NAMALWA (cell line): ENCODE measurements around the gene AGAP1.

Experiments
- DNase-seq: peaks from one replicate; pipeline ENCODE4 v3.0.0-alpha.2; 2015; ENCODE audit warnings: low spot score

AGAP1 gene

DNA sequence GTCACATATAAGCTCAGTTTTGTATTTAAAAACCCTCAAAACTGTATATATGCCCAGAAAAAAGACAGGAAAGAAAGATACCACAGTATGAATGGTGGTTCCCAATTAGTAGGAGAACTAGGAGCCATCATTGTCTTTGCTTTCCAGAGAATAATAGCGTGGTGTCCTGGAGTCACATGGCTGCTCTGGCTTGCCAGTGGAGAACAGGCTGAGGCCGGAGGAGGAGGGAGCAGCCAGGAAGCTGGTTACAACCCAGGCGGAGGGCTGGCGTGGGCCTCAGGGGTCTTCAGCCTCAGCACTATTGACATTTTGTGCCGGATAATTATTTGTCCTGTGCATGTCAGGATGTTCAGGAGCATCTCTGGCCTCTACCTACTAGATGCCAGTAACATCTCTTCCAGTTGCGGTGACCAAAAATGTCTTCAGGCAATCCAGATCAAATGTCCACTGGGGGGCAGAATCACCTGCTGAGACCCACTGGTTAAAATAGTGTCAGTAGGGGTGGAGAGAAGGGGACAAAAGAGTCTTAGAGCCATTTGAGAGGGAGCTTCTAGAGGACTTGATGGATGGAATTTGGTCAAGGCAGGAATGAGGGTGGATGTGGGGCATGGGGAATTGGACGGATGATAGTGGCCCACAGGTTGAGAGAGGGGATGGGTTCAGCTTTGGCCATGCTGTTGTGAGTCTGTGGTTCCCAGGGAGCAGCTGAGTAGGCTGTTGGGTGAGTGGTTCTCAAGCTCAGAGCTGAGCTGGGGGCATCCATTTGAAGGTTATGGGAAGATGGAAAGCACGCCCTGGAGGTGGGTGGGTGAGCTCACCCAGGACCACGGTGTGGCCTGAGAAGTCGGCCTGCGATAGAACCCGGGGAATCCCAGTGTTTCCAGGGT lies 144.9 kb downstream of the AGAP1 start:
- peak; percentile 2 for DNase-seq

DNA sequence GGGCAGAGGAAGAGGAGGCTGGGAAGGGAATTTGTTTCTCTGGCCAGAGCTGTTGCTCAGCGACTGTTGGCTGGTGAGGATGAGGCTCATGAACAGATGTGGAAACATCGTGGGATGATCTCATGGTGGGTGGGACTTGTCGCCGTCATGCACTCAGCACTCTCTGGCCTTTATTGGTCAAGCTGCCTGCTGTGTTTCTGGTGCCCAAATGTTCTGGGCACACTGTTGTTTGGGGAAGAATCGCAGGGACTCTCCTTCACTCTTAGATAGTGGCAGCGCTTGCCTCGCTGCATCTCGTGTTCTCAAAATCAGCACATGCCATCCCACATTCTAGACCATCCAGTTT lies 145.6 kb downstream of the AGAP1 start:
- no peak for DNase-seq

DNA sequence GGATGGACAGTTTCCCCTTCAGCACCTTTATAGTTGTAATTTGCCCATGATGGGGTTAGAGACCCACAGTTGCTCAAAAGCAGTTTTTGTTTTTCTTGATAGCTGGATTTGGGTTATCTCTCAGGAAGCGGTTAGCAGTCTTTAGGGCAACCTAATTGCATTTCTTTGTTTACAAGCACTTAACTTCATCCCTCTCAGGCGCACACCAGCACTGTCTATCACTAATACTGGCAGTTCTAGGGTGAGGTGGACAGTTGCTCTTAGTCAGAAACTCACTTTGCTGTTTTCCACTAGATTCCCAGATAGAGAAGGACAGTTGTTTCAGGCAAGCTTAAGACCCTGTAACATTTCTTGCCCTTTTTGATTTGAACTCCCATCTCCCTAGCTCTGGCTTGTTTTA lies 146.0 kb downstream of the AGAP1 start:
- no peak for DNase-seq

DNA sequence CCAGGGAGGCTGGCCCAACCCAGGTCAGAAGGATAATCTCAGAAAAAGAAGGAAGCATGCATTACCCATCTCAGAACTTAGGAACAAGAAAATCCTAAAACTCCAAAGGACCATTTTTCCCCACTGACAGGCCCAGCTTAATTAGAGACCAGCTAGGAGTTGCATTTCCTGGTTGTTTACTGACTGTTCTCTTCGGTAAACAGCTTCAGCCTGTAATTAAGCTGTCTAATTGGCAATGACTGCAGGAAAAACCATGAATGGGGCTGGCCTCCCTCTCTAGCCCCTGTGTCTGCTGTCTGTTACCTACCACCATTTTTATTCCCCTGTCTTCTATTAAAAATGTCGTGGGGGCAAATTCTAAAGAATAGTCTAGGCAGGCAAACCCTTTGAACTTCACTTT lies 146.5 kb downstream of the AGAP1 start:
- DNase-seq: no peak

DNA sequence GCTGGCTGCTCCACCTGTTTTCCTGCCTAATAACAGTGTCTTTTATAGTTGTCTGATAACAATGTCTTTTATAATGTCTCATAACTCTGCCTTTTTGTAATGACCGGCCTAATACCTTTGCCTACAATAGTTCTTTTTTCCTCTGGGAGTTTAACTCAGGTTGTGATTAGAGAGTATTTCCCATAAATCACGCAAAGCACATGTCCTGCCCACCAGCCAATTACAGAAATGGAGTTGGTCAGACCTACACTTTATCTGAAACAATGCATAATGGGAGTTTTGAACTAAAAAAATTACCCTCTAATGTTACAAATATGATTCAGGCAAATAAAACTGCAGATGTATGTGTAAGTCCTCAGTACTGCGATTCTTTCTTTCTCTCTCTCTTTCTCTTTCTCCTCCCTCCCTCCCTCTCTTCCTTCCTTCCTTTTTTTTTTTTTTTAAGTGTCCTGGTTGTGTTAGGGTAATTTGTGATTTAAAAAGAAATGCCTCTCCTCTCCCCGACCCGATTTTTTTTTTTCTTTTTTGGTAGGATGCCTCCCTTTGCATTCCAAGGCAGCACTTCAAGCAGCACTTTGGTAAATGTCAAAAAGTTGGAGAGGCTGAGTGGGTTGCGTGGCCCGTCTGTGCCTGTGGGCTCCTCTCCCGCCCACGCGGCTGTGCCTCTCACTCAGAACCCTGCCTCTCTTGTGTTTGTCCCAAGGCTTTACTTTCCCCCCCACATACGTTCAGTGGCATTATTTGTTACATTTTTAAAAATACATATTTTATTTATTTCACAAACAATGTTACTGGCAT lies 147.3 kb downstream of the AGAP1 start:
- no peak for DNase-seq

DNA sequence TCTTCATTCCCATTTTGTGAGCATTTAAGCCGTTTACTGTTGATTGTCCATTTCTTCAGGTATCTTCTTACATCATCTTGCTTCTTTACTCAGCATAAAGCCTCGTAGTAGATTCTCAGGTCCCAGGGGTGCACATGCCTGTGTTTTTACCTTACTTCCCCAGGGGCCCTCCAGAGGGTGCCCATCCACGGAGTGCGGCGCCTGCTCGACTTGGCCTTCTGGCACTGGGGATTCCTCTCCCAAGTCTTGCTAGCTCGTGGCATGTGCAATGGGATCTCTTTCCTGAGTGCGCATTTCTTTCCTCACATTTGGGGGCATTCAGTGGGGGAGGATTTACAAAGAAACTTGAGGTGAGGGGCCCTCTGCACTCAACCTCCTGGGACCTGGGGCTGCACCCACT lies 148.1 kb downstream of the AGAP1 start:
- no peak for DNase-seq

GRCh38 chr2:235642446-235643098 lies 148.7 kb downstream of the AGAP1 start:
- DNase-seq: no peak

GRCh38 chr2:235643680-235644511 lies 150.1 kb downstream of the AGAP1 start:
- DNase-seq: no peak

GRCh38 chr2:235647264-235647663 lies 153.4 kb downstream of the AGAP1 start:
- DNase-seq: no peak

DNA sequence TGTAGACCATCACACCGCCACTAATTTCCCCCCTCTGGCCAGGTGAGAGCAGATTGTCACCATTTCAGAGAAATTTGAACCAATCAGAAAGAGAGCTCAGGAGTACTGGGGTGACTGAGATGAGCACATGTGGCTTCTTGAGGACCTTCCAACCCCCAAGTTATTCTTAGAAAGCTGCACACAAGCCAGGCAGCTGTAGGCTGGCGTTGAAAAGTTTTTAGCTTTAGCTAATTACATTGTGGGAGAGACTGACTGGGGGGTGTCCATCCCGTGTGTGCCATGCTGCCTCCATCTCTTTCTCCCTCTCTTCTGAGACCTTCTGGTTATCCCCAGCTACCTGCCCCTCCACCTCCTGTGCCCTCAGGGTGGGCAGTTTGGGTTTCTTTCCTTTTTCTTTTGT lies 154.0 kb downstream of the AGAP1 start:
- DNase-seq: no peak

DNA sequence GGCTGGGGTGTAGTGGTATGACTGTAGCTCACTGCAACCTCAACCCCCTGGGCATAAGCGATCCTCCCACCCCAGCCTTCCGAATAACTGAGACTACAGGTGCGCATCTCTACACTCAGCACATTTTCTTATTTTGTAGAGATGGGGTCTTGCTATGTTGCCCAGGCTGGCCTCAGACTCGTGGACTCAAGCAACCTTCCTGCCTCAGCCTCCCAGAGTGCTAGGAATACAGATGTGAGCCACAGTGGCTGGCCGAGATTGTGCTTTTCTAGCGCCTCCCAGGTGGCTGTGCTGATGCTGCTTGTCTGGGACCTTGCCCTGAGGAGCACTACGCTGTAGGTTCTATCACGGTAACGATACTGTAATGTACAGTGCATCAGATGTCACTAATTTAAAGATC lies 155.6 kb downstream of the AGAP1 start:
- DNase-seq: no peak

DNA sequence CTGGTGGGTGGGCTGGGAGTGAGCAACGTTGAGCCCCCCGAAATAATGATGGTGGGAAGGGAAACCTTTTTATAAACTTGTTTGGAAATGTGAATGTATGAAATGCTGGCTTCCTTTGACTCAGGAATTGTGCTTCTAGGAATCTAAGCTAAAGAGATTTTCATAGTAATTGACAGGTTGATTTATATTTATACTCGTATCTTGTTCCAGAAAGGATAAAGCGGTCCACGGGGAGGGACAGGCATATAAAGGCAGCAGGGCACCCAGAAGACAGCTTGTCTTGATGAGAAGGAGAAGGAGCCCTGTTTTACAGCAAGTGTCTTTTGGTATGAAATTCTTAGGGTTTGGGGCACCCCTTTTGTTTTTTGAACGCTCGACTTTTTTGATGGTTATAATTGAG lies 157.8 kb downstream of the AGAP1 start:
- DNase-seq: no peak

- no peak for DNase-seq
Measured at GRCh38 chr2:235654103-235654813, 160.4 kb downstream of the AGAP1 start.

GRCh38 chr2:235658351-235659174 lies 164.7 kb downstream of the AGAP1 start:
- no peak for DNase-seq

DNA sequence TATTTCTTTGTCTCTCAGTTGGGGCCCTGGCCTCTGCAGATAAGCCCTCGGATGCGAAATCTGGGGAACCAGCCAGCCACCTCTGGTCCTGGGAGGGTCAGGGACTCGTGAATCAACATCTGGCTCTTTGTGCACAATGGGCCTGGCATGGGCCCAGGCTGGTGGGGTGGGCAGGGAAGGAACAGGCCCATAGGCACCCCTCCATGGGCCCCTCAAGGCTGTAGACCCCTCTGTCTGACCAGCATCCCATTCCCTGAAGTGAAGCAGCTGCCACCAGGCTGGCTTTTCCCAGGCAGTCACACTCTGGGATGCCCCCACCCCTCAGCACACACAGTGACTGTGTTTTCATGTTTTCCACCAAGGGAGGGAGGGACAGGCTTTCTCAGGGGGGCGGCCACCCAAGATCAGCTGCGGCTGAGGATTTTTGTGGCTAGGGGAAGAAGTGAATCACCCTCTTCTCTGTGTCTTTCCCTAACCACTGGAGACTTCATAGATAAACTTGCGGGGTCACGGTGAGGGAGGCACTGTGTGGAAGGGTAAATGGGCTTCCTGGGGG lies 166.0 kb downstream of the AGAP1 start:
- no peak for DNase-seq

GRCh38 chr2:235660484-235661082 lies 166.7 kb downstream of the AGAP1 start:
- DNase-seq: no peak

- no peak for DNase-seq
Measured at GRCh38 chr2:235661167-235661937, 167.5 kb downstream of the AGAP1 start.

- no peak for DNase-seq
Measured at GRCh38 chr2:235661952-235662351, 168.1 kb downstream of the AGAP1 start.

DNA sequence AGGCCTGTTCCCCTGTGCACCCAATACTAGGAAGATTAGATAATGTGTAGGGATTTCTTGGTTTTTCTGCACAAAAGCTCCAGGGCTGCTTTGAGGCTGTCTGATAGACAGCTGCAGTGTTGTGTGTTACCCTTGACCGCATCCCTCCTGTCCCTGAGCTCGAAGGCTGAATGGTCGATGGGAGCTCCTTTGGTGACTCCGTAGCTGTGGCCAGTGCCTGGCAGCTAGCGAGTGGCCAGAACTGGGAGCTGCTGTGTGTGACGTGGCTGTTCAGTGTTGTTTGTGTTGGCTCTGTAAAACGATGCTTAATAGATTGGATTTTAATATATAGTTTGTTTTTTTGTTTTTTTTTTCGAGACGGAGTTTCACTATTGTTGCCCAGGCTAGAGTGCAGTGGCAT lies 170.0 kb downstream of the AGAP1 start:
- no peak for DNase-seq
